Caco-2 (cell line): Measurements from ENCODE around the gene ADAMTS2. TPM values are rescaled to one million over a fixed set of nuclear protein-coding genes. Genes with fewer than 3 reads are reported as not detected.

Source experiments
- BruUV-seq: library from RNA; stranded (reverse); fragments of 400-500 nt; replicated peaks from 2 replicates; lab custom pipeline; 2021; lab: Mats Ljungman, UMichigan
- CTCF ChIA-PET: fragments of 300-600 bp; sonication (Branson Sonifier 250); formaldehyde crosslinking; loops from one replicate; lab custom pipeline; 2022; ENCODE audit warnings: antibody characterized with exemption; lab: Charles Lee
- POLR2A ChIA-PET: fragments of 300-600 bp; sonication (Branson Sonifier 250); formaldehyde crosslinking; loops from one replicate; lab custom pipeline; 2022; ENCODE audit warnings: antibody characterized with exemption; lab: Charles Lee
- DNase-seq, 2 experiments: peaks; one replicate each; pipeline versions ENCODE4 v3.0.0 to v3.0.0-alpha.2; 2020 to 2022
- H3K27me3 ChIP-seq: replicated peaks from 2 replicates; pipeline ENCODE4 v1.6.0; 2011; ENCODE audit warnings: low read length; ENCODE audit not compliant: control insufficient read depth, insufficient read depth
- H3K36me3 ChIP-seq: 2 replicates; pipeline ENCODE4 v1.5.1; 2011; ENCODE audit warnings: low read length; ENCODE audit not compliant: control insufficient read depth, insufficient read depth
- H3K4me1 ChIP-seq: fragments of 250-450 bp; sonication (Bioruptor Pico); 2 replicates; pipeline ENCODE4 v1.5.1; 2020; ENCODE audit warnings: mild to moderate bottlenecking
- H3K4me3 ChIP-seq: 2 replicates; pipeline ENCODE4 v1.5.1; 2011; ENCODE audit warnings: low read depth, mild to moderate bottlenecking, control low read depth, low read length
- H3K9me3 ChIP-seq: fragments of 250-450 bp; sonication (Bioruptor Pico); 2 replicates; pipeline ENCODE4 v1.5.1; 2020; ENCODE audit warnings: mild to moderate bottlenecking, moderate library complexity
- H3K27ac Mint-ChIP-seq: one replicate; pipeline ENCODE4 v1.8.0; 2022; ENCODE audit warnings: mixed read lengths; ENCODE audit not compliant: unreplicated experiment
- H3K27me3 Mint-ChIP-seq: one replicate; pipeline ENCODE4 v1.8.0; 2022; ENCODE audit warnings: mixed read lengths; ENCODE audit not compliant: insufficient read depth, unreplicated experiment
- H3K36me3 Mint-ChIP-seq: one replicate; pipeline ENCODE4 v1.8.0; 2022; ENCODE audit warnings: mild to moderate bottlenecking, mixed read lengths; ENCODE audit not compliant: insufficient read depth, unreplicated experiment
- H3K4me1 Mint-ChIP-seq: one replicate; pipeline ENCODE4 v1.8.0; 2022; ENCODE audit warnings: low read depth, mixed read lengths; ENCODE audit not compliant: unreplicated experiment
- H3K4me3 Mint-ChIP-seq: one replicate; pipeline ENCODE4 v1.8.0; 2022; ENCODE audit warnings: mild to moderate bottlenecking, moderate library complexity, mixed read lengths; ENCODE audit not compliant: unreplicated experiment
- H3K9me3 Mint-ChIP-seq: one replicate; pipeline ENCODE4 v1.8.0; 2022; ENCODE audit warnings: mixed read lengths; ENCODE audit not compliant: unreplicated experiment
- CTCF ChIP-seq, 2 experiments: fragments of 200-600 bp in 1 of 2; IDR thresholded peaks; 1 replicate in 1 of 2; 2 replicates in 1 of 2; pipeline versions ENCODE4 v1.5.1 to v1.8.0; 2011 to 2022; ENCODE audit warnings: antibody characterized with exemption in 1 of 2, control low read depth in 1 of 2, inconsistent platforms in 1 of 2, low read depth in 1 of 2, low read length in 1 of 2, mild to moderate bottlenecking in 1 of 2, moderate library complexity in 1 of 2; ENCODE audit not compliant: insufficient read depth in 1 of 2, severe bottlenecking in 1 of 2, unreplicated experiment in 1 of 2
- intact Hi-C: fragments of 100-400 bp; cut with micrococcal nuclease; formaldehyde crosslinking; loops from one replicate; pipeline ENCODE4 v1.10.0; 2022; ENCODE audit not compliant: unreplicated experiment
- total RNA-seq: library from RNA; stranded (reverse); gene quantifications from 2 replicates; pipeline ENCODE4 v1.2.3, GENCODE V29; 2022

The ADAMTS2 gene
- total RNA-seq, 1 experiment from 2014 or later: 0.05 TPM

DNA sequence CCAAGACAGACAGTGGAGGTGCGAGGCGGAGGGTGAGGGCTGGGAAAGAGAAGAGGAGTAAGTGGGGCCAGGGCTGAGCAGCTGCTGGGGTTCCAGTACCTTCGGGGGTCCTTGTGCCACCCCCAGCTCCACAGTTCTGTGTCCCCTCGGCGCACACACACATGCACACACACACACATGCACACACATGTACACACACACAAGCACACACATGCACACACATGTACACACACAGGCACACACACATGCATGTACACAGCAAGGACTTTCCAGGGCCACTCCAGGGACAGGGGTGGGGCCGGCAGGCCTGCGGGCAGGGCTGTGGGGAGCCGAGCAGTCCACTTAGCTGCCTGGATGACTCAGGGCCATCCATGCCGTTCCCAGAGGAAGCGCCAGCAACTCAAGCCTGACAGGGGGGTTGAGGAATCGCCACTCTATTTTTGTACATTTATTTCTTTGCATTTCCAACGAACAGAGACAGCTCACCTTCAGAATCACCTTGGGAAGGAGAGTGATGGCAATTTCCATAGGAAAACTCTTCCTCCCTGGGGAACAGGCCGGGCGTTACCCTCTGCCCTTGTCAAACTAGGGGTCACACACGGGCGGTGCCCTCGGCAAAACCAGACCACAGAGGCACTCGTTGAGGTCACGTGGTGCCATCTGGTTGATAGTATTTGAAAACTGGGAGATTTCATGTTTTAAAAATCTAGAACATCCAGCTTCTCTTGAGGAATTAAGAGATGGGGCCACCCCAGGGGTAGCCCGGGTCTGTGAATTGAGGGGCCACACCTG, 135.7 kb downstream of the ADAMTS2 start:
- no TSS peak for BruUV-seq
- Mint-ChIP-seq H3K4me3 (no peak overlapping the region), H3K36me3 (no peaks in the 10 kb centered on the region), H3K4me1 (no peaks in the 10 kb centered on the region), H3K27me3 (no peaks in the 10 kb centered on the region), H3K9me3 (no peaks in the 10 kb centered on the region), H3K27ac (no peak overlapping the region)
- H3K27me3 ChIP-seq: no peaks in the 10 kb centered on the region
- intact Hi-C loops: no loop called here
- DNase-seq: no peak
- CTCF ChIA-PET: no interaction called here
- H3K36me3 ChIP-seq: no peaks in the 10 kb centered on the region
- no peaks in the 10 kb centered on the region for H3K4me1 ChIP-seq
- no peaks in the 10 kb centered on the region for H3K9me3 ChIP-seq
- no peak for TF ChIP-seq CTCF (IDR thresholded peaks at IDR 0.05; ENCODE audit: insufficient read depth in 1 of 2, low read depth in 1 of 2, low read length in 1 of 2, severe bottlenecking in 1 of 2, unreplicated experiment in 1 of 2)
- no peak overlapping the region for H3K4me3 ChIP-seq
- POLR2A ChIA-PET: no interaction called here

GRCh38 chr5:179208706-179209358, 136.4 kb downstream of the ADAMTS2 start:
- no peaks in the 10 kb centered on the region for H3K4me1 ChIP-seq
- Mint-ChIP-seq H3K4me3 (no peak overlapping the region), H3K36me3 (no peaks in the 10 kb centered on the region), H3K4me1 (no peaks in the 10 kb centered on the region), H3K27ac (no peak overlapping the region), H3K9me3 (no peaks in the 10 kb centered on the region), H3K27me3 (no peaks in the 10 kb centered on the region)
- no peaks in the 10 kb centered on the region for H3K36me3 ChIP-seq
- POLR2A ChIA-PET: no interaction called here
- H3K4me3 ChIP-seq: no peak overlapping the region
- DNase-seq: no peak
- CTCF ChIA-PET: no interaction called here
- no peaks in the 10 kb centered on the region for H3K27me3 ChIP-seq
- intact Hi-C loops: no loop called here
- no peak for TF ChIP-seq CTCF (IDR thresholded peaks at IDR 0.05; ENCODE audit: insufficient read depth in 1 of 2, low read depth in 1 of 2, low read length in 1 of 2, severe bottlenecking in 1 of 2, unreplicated experiment in 1 of 2)
- H3K9me3 ChIP-seq: no peaks in the 10 kb centered on the region
- no TSS peak for BruUV-seq

DNA sequence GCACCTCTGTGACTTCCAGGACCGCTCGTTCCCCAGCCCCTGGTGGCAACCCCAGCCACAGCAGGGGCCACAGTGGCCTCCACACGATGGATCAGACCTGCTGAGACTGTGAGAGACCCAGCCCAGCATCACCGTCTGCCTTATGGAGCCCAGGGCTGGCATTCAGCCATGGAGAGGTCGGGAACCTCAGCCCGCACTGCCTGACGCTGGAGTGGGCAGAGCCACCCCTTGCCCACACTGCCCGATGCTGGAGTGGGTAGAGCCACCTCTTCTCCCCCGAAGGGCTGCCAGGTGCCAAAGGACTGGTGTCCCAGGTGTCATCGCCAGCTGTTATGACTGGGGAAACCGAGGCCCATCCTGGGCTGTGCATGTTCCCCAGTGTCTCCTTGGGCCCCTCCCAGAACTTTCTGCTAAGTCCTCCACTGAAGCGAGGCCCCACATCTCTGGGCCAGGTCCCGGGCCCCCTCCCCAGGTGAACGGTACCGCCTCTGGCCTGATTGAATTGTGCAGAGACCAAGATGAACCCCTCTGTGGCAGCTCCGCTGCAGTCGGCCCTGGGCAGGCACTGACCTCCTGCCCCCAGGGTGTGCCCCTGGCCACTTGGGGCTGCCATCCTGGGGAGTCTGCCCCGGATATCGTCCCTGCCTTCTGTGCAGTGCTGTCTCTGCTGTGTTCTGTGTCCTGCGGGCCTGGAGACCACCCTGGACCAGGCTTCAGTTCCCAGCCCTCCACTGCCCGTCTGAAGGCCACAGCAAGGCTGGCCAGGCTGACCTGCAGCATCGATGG, 137.1 kb downstream of the ADAMTS2 start:
- Mint-ChIP-seq H3K9me3 (no peaks in the 10 kb centered on the region), H3K4me1 (no peaks in the 10 kb centered on the region), H3K36me3 (no peaks in the 10 kb centered on the region), H3K4me3 (no peak overlapping the region), H3K27me3 (no peaks in the 10 kb centered on the region), H3K27ac (no peak overlapping the region)
- TF ChIP-seq CTCF (IDR thresholded peaks at IDR 0.05; ENCODE audit: insufficient read depth in 1 of 2, low read depth in 1 of 2, low read length in 1 of 2, severe bottlenecking in 1 of 2, unreplicated experiment in 1 of 2): no peak
- no peak overlapping the region for H3K4me3 ChIP-seq
- no peaks in the 10 kb centered on the region for H3K4me1 ChIP-seq
- no TSS peak for BruUV-seq
- ChIA-PET CTCF (no interaction called here), POLR2A (no interaction called here)
- no peaks in the 10 kb centered on the region for H3K9me3 ChIP-seq
- no peak for DNase-seq
- no peaks in the 10 kb centered on the region for H3K27me3 ChIP-seq
- H3K36me3 ChIP-seq: no peaks in the 10 kb centered on the region
- intact Hi-C loops: no loop called here
